K562 treated with DMSO at 1 percent for 48 hours (cell line): ENCODE measurements around the gene PIERCE2. TPM values are rescaled to one million over a fixed set of nuclear protein-coding genes. Genes with fewer than 3 reads are reported as not detected.

ENCODE experiments used
- total RNA-seq: library from RNA; unstranded; fragments of 300-600 nt; gene quantifications from 2 replicates; pipeline ENCODE4 v1.2.3, GENCODE V29; 2022; ENCODE audit warnings: low replicate concordance; ENCODE audit errors: extremely low read depth

Gene PIERCE2
- not detected in 2 replicates for total RNA-seq

GRCh38 chr15:55408012-55408928, at the start of gene PIERCE2, which contains the start of gene CCPG1:
TSS of gene PIERCE2 (plus strand) at chr15:55408495. CDS start at chr15:55408769, 274 bp downstream.
TSS of gene CCPG1 (minus strand) at chr15:55408359. CDS start at chr15:55389424, 18,935 bp downstream.

Other genes starting within 250 kb of the PIERCE2 start
- 851 TPM in 1 of 2 replicates, not detected in the other for gene RSL24D1, start 211.6 kb upstream of the PIERCE2 start, total RNA-seq
- gene RAB27A, start 118.7 kb upstream of the PIERCE2 start, total RNA-seq, result not detected in 2 replicates
- not detected in 2 replicates for gene PIGBOS1, start 89.4 kb upstream of the PIERCE2 start, total RNA-seq
- gene PIGB, start 89.3 kb upstream of the PIERCE2 start, total RNA-seq, result not detected in 2 replicates
- not detected in 2 replicates for gene CCPG1, start 136 bp upstream of the PIERCE2 start, total RNA-seq
- not detected in 2 replicates for gene DNAAF4, start 99.7 kb downstream of the PIERCE2 start, total RNA-seq
- not detected in 2 replicates for gene PYGO1, start 179.8 kb downstream of the PIERCE2 start, total RNA-seq